Pericardium fibroblast (primary cell): Measurements from ENCODE around the gene MT1E. TPM values are rescaled to one million over a fixed set of nuclear protein-coding genes. Genes with fewer than 3 reads are reported as not detected.

Source experiments
- total RNA-seq: library from RNA; depleted of rRNA; stranded (reverse); fragments of >200 nt; gene quantifications from 2 replicates; pipeline ENCODE4 v1.2.3, GENCODE V29; 2015

MT1E gene
- 113 and 154 TPM in 2 replicates for total RNA-seq

DNA sequence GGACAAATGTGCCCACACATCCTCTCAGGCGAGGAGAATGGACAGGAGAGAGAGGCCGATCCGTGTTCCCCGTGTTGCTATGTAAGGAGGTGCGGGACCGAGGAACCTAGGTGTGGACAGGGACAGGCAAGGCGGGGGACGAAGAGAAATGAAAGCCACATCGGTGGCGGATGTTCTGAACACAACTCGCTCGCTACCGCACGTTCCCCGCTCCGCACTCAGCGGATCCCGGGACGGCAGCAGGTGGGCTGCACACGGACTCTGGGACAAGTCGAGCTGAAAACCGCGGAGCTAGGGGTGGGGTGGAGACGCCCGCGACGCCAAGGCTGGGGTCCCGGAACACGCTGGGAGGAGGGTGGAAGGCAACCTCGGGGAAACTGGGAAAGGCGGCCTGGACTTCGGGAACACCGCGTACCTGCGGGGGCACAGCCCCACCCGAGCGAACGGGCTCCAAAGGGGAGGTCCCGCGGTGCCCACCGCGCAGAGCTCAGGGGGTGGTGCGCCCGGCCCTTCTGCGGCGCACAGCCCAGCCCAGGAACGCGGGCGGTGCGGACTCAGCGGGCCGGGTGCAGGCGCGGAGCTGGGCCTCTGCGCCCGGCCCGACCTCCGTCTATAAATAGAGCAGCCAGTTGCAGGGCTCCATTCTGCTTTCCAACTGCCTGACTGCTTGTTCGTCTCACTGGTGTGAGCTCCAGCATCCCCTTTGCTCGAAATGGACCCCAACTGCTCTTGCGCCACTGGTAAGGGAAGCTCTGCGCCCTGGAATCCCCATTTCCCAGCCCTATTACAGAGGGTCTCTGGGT is at the start of gene MT1E:
Gene MT1E (plus strand): TSS at position 642 of the 803 bp plus-strand sequence. CDS start 71 bp downstream, at position 713.

DNA sequence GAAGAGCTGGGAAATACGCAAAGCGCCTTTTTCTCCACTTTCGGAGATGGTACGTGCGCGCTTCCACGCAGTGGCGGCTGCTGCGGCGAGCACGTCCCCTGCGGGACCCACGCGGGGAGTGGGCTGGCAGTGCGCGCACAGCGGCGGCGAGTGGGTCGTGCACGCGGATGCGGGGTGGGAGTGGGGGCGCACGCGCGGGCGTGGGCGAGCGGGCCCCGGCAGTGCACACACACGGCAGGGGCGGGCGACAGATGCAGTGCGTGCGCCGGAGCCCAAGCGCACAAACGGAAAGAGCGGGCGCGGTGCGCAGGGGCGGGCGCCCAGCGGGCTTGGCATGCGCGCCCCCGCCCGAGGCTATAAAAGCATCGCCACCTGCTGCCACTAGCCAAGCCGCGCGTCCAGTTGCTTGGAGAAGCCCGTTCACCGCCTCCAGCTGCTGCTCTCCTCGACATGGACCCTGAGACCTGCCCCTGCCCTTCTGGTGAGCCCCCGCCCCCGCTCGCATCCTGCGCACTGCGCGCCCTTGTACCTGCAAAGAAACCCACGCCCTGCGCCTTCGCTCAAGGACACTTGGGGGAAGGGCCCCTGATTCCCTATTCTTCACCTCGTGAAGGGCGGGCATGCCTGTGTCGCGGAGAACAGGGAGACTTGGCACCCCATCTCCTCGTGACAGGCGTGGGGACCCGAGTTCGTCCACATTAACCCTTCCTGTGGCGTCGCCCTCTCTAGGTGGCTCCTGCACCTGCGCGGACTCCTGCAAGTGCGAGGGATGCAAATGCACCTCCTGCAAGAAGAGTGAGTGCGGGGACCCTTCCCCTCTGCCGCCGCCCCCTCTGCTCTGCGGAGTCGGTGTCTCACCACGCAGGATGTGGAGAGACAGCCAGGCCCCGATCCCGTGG is 36.2 kb upstream of the MT1E start, which contains the start of gene MT3:
Gene MT3 (plus strand): TSS at position 388 of the 899 bp plus-strand sequence. CDS start 63 bp downstream, at position 451.

GRCh38 chr16:56608043-56608875 is 17.3 kb upstream of the MT1E start, which contains the start of gene MT2A:
MT2A (plus strand) TSS chr16:56608584; CDS start chr16:56608656, 72 bp downstream.

GRCh38 chr16:56632156-56632847 is 6.7 kb downstream of the MT1E start, which contains the start of gene MT1M:
MT1M (plus strand) TSS chr16:56632659; CDS start chr16:56632732, 73 bp downstream.

GRCh38 chr16:56637814-56638750 is 12.5 kb downstream of the MT1E start, which contains the start of gene MT1A:
MT1A (plus strand) TSS chr16:56638666; CDS start chr16:56638739, 73 bp downstream.

GRCh38 chr16:56651586-56651985 is 26.0 kb downstream of the MT1E start, which contains the start of gene MT1B:
MT1B (plus strand) TSS chr16:56651886; CDS start chr16:56651954, 68 bp downstream.

GRCh38 chr16:56657555-56658326 is 32.2 kb downstream of the MT1E start, which contains the start of gene MT1F:
MT1F (plus strand) TSS chr16:56657959; CDS start chr16:56658059, 100 bp downstream.

DNA sequence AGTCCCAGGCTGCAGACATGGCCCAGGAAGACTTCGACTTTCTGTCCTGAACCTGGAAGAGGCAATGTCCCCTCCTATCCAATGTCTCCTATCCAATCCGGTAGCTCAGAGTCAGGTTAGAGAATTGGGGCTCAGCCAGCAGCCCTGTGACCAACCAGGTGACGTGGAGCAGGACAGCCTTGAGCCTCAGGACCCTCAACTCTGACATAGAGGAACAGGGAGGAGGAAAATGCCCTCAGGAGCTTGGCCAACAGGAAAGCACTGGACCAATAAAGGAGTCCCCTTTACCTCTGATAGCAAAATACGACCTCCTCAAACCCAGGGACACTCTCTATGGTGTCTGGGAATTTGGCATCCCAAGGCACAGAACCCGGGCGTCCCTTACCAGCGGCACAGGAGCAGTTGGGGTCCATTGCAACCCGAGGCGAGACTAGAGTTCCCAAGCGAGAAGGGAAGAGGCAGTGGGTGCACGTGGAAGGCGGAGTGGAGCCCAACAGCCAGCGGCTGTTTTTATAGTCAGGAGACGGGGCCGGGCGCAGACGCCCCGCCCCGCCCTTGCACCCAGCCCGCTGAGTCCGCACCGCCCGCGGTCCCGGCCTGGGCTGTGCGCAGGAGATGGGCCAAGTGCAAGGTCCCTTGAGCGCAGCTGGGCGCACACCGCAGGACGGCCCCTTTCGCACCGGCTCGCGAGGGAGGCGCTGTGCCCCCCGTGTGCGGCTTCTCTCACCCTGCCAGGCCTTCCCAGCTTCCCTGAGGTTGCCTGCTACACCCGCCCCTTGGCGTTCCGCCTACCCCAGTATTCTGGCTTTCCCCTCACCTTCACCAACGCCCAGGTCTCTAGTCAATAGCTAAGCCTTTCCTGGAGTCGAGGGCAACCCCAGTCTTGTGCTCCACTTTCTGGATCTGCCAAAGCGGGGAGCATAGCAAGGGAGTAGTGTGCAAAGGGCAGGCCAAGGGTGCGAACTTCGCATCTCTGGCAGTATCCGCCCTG is 42.3 kb downstream of the MT1E start, which contains the start of gene MT1G:
Gene MT1G (minus strand): TSS at position 485 of the 991 bp plus-strand sequence. CDS start 72 bp downstream, at position 413.

DNA sequence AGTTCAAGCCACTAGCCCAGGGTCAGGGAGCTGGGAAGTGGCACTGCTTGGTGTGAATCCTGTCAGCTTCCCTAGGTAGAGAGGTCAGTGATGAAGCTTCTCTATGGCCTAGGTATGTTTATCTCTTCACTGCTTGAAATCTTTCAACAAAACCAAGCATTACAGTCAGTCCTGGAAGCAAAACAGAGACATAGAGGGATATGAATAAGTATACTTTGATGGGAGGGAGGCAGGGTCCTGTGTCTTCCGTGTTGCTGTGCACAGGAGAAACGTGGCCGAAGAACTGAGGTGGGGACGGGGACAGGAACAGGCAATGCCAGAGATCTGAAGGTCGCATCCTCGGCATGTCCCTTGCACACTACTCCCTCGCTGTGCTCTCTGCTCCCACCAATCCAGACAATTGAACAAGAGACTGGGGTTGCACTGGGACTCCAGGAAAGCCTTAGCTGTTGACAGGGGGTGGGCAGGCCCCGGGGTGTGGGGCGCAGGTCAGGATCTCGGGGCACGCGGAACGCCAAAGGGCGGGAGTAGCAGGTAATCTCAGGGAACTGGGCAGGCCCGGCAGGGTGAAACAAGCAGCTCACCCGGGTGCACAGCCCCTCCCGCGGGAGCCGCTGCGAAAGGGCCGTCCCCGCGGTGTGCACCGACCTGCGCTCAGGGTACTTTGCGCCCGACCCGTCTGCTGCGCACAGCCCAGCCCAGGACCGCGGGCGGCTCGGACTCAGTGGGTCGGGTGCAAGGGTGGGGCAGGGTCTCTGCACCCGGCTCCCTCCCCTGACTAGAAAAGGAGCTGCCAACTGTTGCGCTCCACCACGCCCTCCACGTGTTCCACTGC is 43.6 kb downstream of the MT1E start, which contains the start of gene MT1H:
Gene MT1H (plus strand): TSS at position 810 of the 835 bp plus-strand sequence. CDS start 71 bp downstream, outside the sequence.

Other genes with a start within 250 kb of the MT1E start
- gene AMFR, start 200.2 kb upstream of the MT1E start, total RNA-seq = 110 and 122 TPM in 2 replicates
- gene NUDT21, start 174.4 kb upstream of the MT1E start, total RNA-seq = 26.3 and 56.8 TPM in 2 replicates
- gene OGFOD1, start 174.2 kb upstream of the MT1E start, total RNA-seq = 19.8 and 38.9 TPM in 2 replicates
- 32.9 and 64.7 TPM in 2 replicates for gene BBS2, start 105.8 kb upstream of the MT1E start, total RNA-seq
- gene MT4, start 60.7 kb upstream of the MT1E start, total RNA-seq = not detected in 2 replicates
- not detected in 2 replicates for gene MT3, start 36.3 kb upstream of the MT1E start, total RNA-seq
- 54.8 and 134 TPM in 2 replicates for gene MT2A, start 17.2 kb upstream of the MT1E start, total RNA-seq
- gene MT1M, start 6.9 kb downstream of the MT1E start, total RNA-seq = 0.82 TPM in 1 of 2 replicates, not detected in the other
- gene MT1A, start 12.9 kb downstream of the MT1E start, total RNA-seq = 7.5 TPM in 1 of 2 replicates, not detected in the other
- gene MT1B, start 26.1 kb downstream of the MT1E start, total RNA-seq = not detected in 2 replicates
- 2.0 TPM in 1 of 2 replicates, not detected in the other for gene MT1F, start 32.2 kb downstream of the MT1E start, total RNA-seq
- 0.70 and 7.8 TPM in 2 replicates for gene MT1G, start 42.3 kb downstream of the MT1E start, total RNA-seq
- gene MT1H, start 44.0 kb downstream of the MT1E start, total RNA-seq = not detected in 2 replicates
- 87.8 and 526 TPM in 2 replicates for gene MT1X, start 56.7 kb downstream of the MT1E start, total RNA-seq
- gene NUP93, start 104.3 kb downstream of the MT1E start, total RNA-seq = 23.4 and 23.7 TPM in 2 replicates
- gene SLC12A3, start 239.4 kb downstream of the MT1E start, total RNA-seq = not detected in 2 replicates